DMS153 (cell line): ENCODE measurements around the gene COL5A1.

Source experiments
- DNase-seq: peaks from one replicate; lab custom pipeline; 2025; lab: John Stamatoyannopoulos, UW

The COL5A1 gene

GRCh38 chr9:134641173-134641989 lies at the start of gene COL5A1:
COL5A1 (plus strand) TSS chr9:134641803; CDS start chr9:134642188, 385 bp downstream.
- peak; percentile 8 for DNase-seq

- DNase-seq, result no peak
Observed at GRCh38 chr9:134592018-134592818, 49.4 kb upstream of the COL5A1 start.

- no peak for DNase-seq
Observed at GRCh38 chr9:134592819-134593200, 48.8 kb upstream of the COL5A1 start.

- DNase-seq, result no peak
Observed at GRCh38 chr9:134593286-134594077, 48.1 kb upstream of the COL5A1 start.

GRCh38 chr9:134594078-134594941 lies 47.3 kb upstream of the COL5A1 start:
- DNase-seq, result no peak

GRCh38 chr9:134595014-134595413 lies 46.6 kb upstream of the COL5A1 start:
- DNase-seq, result no peak

- DNase-seq, result no peak
Observed at GRCh38 chr9:134597041-134597913, 44.3 kb upstream of the COL5A1 start.

GRCh38 chr9:134597957-134598883 lies 43.4 kb upstream of the COL5A1 start:
- no peak for DNase-seq

GRCh38 chr9:134598884-134599245 lies 42.7 kb upstream of the COL5A1 start:
- no peak for DNase-seq

GRCh38 chr9:134600371-134600770 lies 41.2 kb upstream of the COL5A1 start:
- no peak for DNase-seq

- DNase-seq, result no peak
Observed at GRCh38 chr9:134600836-134601638, 40.6 kb upstream of the COL5A1 start.

- no peak for DNase-seq
Observed at GRCh38 chr9:134601764-134602163, 39.8 kb upstream of the COL5A1 start.

- no peak for DNase-seq
Observed at GRCh38 chr9:134602547-134603362, 38.8 kb upstream of the COL5A1 start.

GRCh38 chr9:134604834-134605233 lies 36.8 kb upstream of the COL5A1 start:
- no peak for DNase-seq

GRCh38 chr9:134605351-134605965 lies 36.1 kb upstream of the COL5A1 start:
- DNase-seq, result no peak

GRCh38 chr9:134605966-134606357 lies 35.6 kb upstream of the COL5A1 start:
- no peak for DNase-seq
